ENCODE measurements around the gene HOXA3. TPM values are rescaled to one million over a fixed set of nuclear protein-coding genes. Genes with fewer than 3 reads are reported as not detected.

HOXA3 gene
- total RNA-seq, 1 donor from 2014 or later: 0.72 TPM

DNA sequence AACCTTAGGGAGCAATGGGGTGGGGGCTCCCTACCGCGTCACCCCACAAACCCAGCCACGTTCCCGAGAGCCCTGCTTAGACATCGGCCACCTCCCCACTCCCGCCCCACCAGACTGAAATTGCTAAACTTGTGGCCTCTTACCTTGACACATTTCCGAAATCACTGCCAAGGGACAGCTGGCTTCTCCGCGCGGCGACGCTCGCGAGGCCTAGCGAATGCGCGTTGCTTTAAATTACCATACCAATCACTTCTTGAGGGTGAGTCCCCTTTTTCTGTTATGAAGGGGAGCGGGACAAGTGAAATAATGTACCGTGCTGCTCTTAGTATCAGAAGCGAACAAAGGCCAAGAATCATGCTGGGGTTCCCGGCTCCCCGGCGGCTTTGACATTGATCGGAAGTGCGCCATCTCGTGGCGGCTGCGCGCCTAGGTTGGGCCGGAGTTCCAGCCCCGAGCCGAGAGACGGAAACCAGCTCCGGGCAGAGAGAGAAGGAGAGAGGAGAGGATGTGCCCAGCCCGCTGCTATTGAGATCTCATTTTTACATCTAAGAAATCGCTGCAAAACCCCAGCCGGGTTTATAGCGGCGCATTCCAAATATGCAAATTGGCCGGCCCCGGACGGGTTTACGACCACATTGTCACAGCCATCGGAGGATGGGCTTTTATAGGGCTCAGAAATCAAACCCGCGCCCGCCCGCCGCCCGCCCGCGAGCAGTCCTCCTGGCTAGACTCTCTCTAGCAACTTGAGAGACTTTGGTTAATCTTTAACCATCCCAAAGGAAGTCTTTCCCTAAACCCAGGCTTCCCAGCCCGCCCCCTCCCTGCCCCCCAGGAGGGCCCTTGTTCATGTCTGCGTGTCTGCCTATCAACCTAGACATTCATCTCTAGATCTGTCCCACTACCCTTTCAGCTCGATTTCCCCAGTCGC, 27.4 kb upstream of the HOXA3 start:
- ATAC-seq (peak; percentile 48), DNase-seq (peak; percentile 69)
- intact Hi-C loops (cut with micrococcal nuclease): no loop called here

DNA sequence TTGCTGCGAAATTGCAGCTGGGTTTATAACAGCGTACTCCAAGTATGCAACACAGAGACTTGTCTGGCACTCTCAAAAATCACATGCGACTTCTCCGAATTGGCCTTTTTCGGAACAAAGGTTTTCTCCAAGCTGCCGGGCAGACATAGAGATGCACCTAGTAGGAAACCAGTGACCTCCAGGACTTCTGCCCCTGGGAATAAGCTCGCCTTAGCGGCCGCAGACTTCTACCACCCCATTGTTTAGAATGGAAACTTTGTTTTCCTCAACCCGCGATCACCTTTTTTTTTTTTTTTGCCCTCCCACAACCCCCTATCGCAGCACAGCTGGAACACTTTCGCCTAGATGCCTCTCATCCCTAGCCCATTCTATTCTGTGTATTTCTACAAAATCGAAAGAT, 26.6 kb upstream of the HOXA3 start:
- ATAC-seq (no peak), DNase-seq (no peak)
- intact Hi-C loops (cut with micrococcal nuclease): no loop called here

DNA sequence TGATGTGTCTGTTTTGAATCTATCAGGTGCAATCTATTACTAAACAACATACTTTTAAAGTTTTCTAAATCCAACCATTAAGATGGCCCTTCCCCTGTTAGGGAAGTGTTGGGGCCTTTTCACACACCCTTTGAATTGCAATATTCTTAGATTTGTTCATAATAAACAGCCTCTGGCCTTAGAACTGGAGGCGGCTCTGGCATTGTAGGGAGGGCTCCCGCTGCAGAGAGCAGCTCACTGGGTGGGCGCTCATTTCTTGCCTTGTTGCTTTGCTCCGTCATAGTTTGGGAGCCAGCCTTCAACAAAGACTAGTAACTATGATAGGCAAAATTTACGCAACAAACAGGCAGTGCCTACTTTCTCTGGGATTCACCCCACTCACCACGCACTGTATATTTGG, 26.0 kb upstream of the HOXA3 start:
- DNase-seq: no peak
- no peak for ATAC-seq
- intact Hi-C loops (cut with micrococcal nuclease): no loop called here

- intact Hi-C loops (cut with micrococcal nuclease): no loop called here
- DNase-seq (no peak), ATAC-seq (no peak)
These were observed 25.5 kb upstream of the HOXA3 start for GRCh38 chr7:27177795-27178320.

DNA sequence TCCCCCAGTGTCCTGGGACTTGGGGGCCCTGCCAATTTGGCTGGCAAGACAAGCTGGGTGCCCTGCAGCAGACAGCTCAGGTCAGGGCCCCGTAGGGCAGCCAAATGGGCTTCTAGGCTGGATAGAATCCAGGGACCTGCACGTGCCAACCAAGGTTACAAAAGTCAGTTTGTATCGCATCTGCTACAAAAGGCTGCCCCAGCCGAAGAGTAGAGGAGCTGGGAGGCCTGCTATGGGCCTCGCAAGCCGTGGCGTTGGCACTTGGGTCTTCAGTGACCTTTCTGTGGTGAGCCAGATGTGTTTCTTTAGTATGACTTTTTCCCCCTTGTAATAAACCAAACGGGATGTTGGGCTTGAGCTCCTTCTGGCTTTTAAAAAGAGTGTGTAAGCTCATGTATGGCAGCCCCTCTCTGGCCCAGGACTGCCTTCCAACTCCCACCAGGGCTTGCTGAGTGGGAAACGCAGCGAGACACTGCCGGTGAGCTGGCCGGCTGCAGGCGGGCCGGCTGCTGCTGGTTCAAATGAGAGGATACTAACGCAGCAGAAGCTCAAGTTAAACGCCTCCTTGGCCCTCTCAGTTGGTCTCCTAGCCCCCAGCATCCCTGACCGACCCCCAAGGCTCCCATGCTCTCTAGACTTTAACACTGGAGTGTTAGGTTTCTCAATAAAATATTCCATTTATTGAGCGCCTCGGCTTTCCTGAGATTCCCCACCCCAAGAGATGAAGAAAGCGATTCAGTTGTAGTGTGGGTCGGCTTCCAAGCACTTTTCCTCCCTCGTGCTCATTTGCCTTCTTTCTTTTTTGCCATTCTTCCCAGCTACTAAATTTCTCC, 24.8 kb upstream of the HOXA3 start:
- DNase-seq (no peak), ATAC-seq (no peak)
- intact Hi-C loops (cut with micrococcal nuclease): no loop called here

GRCh38 chr7:27176524-27176845, 24.1 kb upstream of the HOXA3 start:
- no peak for ATAC-seq
- intact Hi-C loops (cut with micrococcal nuclease): no loop called here
- DNase-seq: no peak

DNA sequence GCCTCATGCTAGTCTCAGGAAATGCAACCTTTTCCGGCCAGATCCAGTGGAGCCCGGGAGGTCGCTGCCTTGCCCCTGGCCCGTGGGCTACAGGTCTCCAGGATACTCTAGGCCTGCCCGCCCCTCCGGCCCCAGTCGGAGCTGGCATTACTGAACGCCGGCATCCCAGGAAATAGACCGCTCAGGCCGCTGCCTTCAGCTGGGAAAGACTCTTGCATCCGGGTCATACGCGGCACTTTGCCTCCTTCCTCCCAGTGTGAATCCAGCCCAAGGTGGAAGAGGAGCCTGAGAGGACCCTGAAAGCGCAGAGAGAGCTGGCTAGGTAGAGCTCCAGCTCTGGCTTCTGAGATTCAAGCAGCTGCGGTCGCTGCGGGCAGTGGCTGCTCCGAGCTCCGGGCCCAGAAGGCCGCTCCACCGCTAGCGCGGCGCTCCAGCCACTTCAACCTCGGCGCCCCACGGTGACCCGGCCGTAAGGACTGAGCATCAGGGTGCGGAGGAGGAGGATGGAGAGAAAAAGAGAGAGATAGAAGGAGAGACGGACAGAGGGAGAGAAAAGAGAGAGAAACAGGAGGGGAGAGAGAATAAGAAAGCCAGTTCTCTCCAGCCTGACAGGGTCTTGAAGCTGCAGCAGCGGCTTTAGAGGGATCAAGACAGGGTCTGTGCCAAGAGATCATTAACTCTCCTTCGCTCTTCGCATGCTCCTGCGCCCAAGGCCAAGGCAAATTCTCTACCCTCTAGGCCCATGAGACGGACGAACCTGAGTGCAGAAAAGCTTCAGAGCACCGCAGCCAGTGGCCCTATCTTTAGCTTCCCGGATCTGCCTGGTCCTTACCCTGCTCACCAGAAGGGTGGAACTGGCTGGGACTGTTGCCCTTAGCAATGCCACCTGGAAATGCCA, 23.5 kb upstream of the HOXA3 start:
- no peak for ATAC-seq
- DNase-seq: no peak
- intact Hi-C loops (cut with micrococcal nuclease): no loop called here

DNA sequence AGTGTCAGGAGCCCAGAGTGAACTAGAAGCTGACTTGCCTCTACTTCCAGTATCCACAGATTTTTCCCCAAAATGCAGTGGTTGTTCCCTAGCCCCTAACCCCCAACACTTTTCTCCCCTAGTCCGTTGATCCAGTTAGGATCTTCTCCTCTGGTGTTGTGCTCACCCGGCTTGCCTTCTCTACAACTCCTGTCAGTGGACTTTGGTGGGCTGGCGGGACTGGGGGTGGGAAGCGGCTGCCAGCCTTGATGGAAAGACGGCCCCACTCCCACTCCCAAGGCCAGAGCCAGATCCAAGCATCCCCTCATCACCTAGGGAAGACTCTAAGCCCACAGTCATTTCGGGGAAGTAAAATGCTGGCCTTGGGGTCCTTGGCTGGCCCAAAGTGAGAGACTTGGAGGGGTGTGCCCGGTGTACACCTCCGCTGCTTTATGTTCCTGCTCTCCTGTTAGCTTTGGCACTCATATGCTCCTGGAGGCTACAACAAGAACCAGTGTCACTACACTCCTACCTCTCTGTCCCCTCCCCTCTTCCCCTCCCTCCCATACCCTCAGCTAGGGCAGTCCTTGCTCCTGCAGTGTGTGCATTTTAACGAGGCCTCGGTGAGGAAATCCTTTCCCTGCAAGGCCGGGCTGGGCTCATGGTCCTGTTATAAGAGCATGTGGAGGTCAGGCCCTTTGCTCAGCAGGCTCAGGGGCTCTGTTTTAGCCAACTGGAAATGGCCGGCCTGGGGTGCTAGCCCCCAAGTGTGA, 22.7 kb upstream of the HOXA3 start:
- no peak for ATAC-seq

DNA sequence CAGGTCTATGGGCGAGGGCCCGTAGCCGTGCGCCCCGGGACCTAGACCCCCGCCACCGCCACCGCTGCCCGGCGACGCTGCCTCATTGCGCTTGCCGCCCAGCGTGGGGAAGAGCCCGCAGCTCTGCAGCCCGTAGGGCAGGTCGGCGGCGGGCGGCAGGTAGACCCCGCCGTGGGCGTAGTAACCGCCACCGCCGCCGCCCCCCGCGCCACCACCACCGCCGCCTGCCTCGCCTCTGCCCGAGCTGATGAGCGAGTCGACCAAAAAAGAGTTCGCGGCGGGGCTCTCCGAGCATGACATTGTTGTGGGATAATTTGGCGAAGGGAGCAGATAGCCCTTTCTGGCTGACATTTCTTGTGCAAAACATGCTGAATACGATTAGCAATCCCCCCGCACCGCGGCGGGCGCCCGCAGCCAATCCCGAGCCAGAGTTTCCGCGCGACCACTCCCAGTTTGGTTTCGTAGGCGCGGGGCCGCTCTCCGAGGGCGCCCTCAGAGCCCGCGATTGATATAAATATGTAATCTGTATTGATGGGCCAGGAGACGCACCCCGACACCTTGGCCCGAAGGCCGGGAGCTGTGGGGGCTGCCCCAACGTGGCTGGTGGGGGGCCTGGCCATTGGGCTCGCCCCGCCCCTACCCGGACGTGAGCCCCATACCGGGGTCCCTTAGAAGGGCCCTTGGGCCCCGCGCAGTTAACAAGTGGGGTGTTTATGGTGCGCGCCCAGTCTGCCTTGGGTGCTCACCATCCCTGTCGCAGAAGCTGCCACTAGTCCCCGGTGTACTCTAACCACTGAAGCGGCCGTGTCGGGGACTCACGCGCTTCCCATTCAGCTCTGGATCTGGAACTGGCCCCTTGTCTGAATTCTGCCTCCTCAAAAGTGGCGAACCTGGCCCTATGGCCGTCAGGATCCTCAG, 21.8 kb upstream of the HOXA3 start, which contains the start of gene HOXA10:
TSS of gene HOXA10 (minus strand) at position 365 of the 918 bp plus-strand sequence. CDS start at position 351, 14 bp downstream.
- ATAC-seq (no peak), DNase-seq (no peak)
- intact Hi-C loops (cut with micrococcal nuclease): no loop called here

More for the DNA sequence above, 22.7 kb upstream of the HOXA3 start:
- intact Hi-C loops (cut with micrococcal nuclease): no loop called here
- no peak for DNase-seq

DNA sequence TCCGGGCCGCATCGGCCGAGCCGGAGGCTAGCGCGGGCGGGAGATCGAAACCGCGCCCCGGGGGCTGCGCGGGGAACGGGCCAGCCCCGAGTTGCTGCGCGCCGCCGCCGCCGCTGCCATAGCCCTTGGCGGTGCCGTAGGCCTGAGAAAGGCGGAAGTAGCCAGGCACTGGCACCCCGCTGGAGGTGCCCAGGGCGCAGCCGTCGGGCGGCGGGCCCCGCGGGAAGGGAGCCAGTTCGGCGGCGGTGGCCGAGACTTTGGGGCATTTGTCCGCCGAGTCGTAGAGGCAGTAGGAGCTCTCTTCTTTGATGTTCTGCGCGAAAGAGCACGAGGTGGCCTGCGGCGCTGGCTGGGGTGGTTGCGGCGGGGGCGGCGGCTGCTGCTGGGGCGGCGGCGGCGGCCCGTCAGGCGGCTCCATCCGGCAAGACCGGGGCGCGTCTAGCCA, 21.1 kb upstream of the HOXA3 start:
- DNase-seq: no peak
- intact Hi-C loops (cut with micrococcal nuclease): no loop called here

GRCh38 chr7:27172823-27173510, 20.6 kb upstream of the HOXA3 start:
- intact Hi-C loops (cut with micrococcal nuclease): no loop called here
- ATAC-seq (peak; percentile 38), DNase-seq (no peak)

More for the DNA sequence above, 21.1 kb upstream of the HOXA3 start:
- peak; percentile 30 for ATAC-seq

GRCh38 chr7:27172315-27172774, 20.0 kb upstream of the HOXA3 start:
- no peak for DNase-seq
- intact Hi-C loops (cut with micrococcal nuclease): no loop called here
- ATAC-seq: no peak

GRCh38 chr7:27171637-27172314, 19.4 kb upstream of the HOXA3 start:
- no peak for ATAC-seq
- intact Hi-C loops (cut with micrococcal nuclease): no loop called here
- no peak for DNase-seq

DNA sequence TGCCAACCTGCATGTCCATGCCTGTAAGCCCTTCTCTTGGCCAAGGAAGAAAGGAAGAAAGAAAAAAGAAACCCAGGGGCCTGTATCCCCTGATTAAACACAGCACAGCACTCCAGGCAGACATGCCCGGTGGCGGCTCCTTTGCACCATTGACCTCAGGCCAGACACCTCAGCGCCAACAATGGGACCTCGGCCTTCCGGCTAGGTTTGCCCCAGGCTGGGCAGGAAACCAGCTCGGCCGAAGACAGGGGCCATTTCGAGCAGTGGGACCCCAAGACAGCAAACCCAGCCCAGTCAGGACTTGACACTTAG, 18.9 kb upstream of the HOXA3 start:
- no peak for DNase-seq
- intact Hi-C loops (cut with micrococcal nuclease): no loop called here
- no peak for ATAC-seq

DNA sequence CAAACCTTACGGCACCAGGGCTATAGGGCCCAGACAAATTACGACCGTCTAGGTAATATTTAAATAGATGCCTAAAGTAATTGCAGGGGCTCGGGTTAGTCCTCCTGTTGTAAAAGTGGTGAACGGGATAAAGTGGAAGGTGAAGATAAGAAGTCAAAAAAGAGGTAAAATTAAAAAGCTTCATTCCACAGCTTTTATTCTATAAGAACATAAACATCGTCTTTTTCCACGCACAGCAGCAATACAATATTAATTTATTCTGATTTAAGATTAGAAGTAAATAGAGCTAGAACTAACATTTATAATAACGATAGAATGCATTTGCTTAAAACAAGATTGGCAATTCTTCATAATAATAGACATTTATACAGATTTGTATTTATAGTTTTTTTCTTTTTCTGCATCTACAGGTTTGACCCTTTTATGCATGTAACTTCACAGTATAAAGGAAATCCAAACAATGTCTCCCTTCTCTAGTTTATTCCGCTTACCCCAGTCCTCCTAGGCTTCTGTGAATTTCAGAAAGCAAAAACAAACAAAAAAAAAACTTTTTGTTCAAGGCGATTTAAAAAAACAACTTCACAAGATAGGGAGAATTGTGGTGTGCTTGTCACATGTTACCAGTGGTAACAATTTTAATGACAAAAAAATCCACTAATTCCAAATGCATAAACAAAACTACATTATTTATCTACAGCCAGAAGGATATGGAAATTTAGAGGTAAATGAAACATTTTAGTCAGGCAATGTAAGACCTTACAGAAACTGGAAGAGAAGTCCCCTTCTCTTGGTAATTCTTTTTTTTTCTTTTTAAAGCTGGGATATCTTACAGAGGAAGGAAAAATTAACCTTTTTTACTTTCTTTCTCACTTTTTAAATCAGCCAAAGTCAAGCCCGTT, 18.3 kb upstream of the HOXA3 start:
- ATAC-seq (no peak), DNase-seq (no peak)
- intact Hi-C loops (cut with micrococcal nuclease): no loop called here
